ENCODE results near the gene CDH4.

DNA sequence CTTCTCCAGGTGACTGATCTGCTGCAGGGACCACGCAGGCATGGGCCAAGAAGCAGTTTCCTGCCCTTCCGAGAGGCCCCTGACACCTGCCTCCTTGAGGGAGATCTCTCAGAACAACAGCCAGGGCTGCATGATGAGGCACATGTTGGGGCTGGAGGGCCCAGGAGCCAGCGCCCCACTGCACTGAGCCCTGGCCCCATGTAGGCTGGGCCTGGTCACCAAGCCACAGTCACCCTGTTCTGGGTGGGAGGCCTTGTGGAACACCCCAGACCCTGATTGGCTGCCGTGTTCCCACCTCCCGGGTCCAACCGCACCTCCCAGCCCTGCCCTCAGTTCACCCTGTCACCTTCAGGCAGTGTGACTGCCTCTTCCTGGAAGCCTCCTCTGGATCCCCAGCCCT is 639.4 kb downstream of the CDH4 start:
- TF ChIP-seq, protein P1, sequence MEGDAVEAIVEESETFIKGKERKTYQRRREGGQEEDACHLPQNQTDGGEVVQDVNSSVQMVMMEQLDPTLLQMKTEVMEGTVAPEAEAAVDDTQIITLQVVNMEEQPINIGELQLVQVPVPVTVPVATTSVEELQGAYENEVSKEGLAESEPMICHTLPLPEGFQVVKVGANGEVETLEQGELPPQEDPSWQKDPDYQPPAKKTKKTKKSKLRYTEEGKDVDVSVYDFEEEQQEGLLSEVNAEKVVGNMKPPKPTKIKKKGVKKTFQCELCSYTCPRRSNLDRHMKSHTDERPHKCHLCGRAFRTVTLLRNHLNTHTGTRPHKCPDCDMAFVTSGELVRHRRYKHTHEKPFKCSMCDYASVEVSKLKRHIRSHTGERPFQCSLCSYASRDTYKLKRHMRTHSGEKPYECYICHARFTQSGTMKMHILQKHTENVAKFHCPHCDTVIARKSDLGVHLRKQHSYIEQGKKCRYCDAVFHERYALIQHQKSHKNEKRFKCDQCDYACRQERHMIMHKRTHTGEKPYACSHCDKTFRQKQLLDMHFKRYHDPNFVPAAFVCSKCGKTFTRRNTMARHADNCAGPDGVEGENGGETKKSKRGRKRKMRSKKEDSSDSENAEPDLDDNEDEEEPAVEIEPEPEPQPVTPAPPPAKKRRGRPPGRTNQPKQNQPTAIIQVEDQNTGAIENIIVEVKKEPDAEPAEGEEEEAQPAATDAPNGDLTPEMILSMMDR (IDR thresholded peaks at IDR 0.05) = no peak
- TF ChIP-seq POLR2A (IDR thresholded peaks at IDR 0.05) = no peak
- TF ChIP-seq POLR2AphosphoS5 (IDR thresholded peaks at IDR 0.05) = no peak
